Measurements from ENCODE around the gene HCN3. TPM values are rescaled to one million over a fixed set of nuclear protein-coding genes. Genes with fewer than 3 reads are reported as not detected.
A peak's percentile ranks its signal among the peaks of the same experiment; 100 is the strongest.

HCN3 gene
- polyA plus RNA-seq, 1 of the 3 experiments (the other 2 are of a cell fraction) = 9.7 TPM

DNA sequence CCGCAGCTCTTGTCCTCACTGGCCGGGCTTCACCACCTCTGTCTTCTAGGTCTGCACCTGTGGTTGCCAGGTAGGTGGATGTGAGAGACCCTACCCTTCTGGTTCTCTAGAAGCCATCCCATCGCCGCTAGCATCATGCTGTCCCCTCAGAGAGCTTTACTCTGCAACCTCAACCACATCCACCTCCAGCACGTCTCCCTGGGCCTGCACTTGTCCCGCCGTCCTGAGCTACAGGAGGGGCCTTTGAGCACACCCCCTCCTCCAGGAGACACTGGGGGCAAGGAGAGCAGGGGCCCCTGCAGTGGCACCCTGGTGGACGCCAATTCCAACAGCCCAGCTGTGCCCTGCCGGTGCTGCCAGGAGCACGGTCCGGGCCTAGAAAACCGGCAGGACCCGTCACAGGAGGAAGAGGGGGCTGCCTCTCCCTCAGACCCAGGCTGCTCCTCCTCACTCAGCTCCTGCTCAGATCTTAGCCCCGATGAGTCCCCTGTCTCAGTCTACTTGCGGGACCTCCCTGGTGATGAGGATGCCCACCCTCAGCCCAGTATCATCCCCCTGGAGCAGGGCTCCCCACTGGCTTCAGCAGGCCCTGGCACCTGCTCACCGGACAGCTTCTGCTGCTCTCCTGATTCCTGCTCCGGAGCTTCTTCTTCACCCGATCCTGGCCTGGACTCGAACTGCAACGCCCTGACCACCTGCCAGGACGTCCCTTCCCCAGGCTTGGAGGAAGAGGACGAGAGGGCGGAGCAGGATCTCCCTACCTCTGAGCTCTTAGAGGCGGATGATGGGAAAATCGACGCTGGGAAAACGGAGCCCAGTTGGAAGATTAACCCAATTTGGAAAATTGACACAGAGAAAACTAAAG lies 44.6 kb downstream of the HCN3 start (continued):
- no peak for TF ChIP-seq MXI1 (IDR thresholded peaks at IDR 0.05; ENCODE audit: low read depth, low read length)
- TF ChIP-seq NRF1 (IDR thresholded peaks at IDR 0.05; ENCODE audit: low read depth, low read length) = no peak
- TF ChIP-seq FOXM1 (IDR thresholded peaks at IDR 0.05; ENCODE audit: low read depth) = no peak
- TF ChIP-seq EZH2phosphoT487 (IDR thresholded peaks at IDR 0.05; ENCODE audit: borderline replicate concordance, low read depth) = no peak

GRCh38 chr1:155322571-155322952 lies 45.3 kb downstream of the HCN3 start:
- Histone ChIP-seq H3K27ac (ENCODE audit: low read depth in 2 of 2, low read length in 1 of 2) (peak overlapping the region; percentile 95), H3K4me1 (ENCODE audit: control insufficient read depth in 1 of 2, insufficient read depth in 2 of 2, low read depth in 1 of 2, low read length in 1 of 2) (peaks cover 12 to 37% of the 10 kb centered on the region in 2 experiments), H3K9ac (peak overlapping the region; percentile 85), H2AFZ (ENCODE audit: low read depth) (no peak overlapping the region), H3K27me3 (ENCODE audit: insufficient read depth) (no peaks in the 10 kb centered on the region), H4K20me1 (ENCODE audit: insufficient read depth) (0 out of 2 replicates have a peak, but pooled peaks cover 5% of the 10 kb centered on the region), H3K4me3 (ENCODE audit: low read depth in 2 of 2, low read length in 1 of 2) (peak overlapping the region; percentile 84 to 95), H3K4me2 (peak overlapping the region; percentile 97), H3K9me2 (no peaks in the 10 kb centered on the region), H3F3A (replicated peaks; ENCODE audit: insufficient read depth) (peaks cover 21% of the 10 kb centered on the region), H3K9me3 (no peaks in the 10 kb centered on the region), H3K79me2 (ENCODE audit: insufficient read depth) (peaks cover 39% of the 10 kb centered on the region), H3K36me3 (replicated peaks in 1 of 2; ENCODE audit: control insufficient read depth in 1 of 2, insufficient read depth in 2 of 2, low read length in 1 of 2) (peaks cover 7 to 22% of the 10 kb centered on the region in 2 experiments)
- peak; percentile 75 for DNase-seq
- no peak for TF ChIP-seq FOXM1 (IDR thresholded peaks at IDR 0.05; ENCODE audit: low read depth)
- no peak for TF ChIP-seq RAD21 (IDR thresholded peaks at IDR 0.05; ENCODE audit: low read length)
- no peak for TF ChIP-seq GATA2 (CRISPR knock-in tag; IDR thresholded peaks at IDR 0.05)
- TF ChIP-seq TEAD4 (IDR thresholded peaks at IDR 0.05; ENCODE audit: borderline replicate concordance, insufficient read depth) = no peak
- TF ChIP-seq MAX (IDR thresholded peaks at IDR 0.05; ENCODE audit: low read depth) = no peak
- no peak for TF ChIP-seq EZH2phosphoT487 (IDR thresholded peaks at IDR 0.05; ENCODE audit: borderline replicate concordance, low read depth)
- TF ChIP-seq, protein P1, sequence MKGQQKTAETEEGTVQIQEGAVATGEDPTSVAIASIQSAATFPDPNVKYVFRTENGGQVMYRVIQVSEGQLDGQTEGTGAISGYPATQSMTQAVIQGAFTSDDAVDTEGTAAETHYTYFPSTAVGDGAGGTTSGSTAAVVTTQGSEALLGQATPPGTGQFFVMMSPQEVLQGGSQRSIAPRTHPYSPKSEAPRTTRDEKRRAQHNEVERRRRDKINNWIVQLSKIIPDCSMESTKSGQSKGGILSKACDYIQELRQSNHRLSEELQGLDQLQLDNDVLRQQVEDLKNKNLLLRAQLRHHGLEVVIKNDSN (IDR thresholded peaks at IDR 0.05; ENCODE audit: borderline replicate concordance, low read depth) = no peak
- no peak for TF ChIP-seq TAF1 (IDR thresholded peaks at IDR 0.05; ENCODE audit: borderline replicate concordance, low read depth, low read length)
- TF ChIP-seq YY1 (IDR thresholded peaks at IDR 0.05; ENCODE audit: low read depth) = no peak
- TF ChIP-seq FOXJ3 (CRISPR knock-in tag; IDR thresholded peaks at IDR 0.05) = no peak
- no peak for TF ChIP-seq RCOR1 (IDR thresholded peaks at IDR 0.05; ENCODE audit: low read length)
- TF ChIP-seq GABPA (IDR thresholded peaks at IDR 0.05; ENCODE audit: low read depth) = no peak
- TF ChIP-seq SMC3 (IDR thresholded peaks at IDR 0.05; ENCODE audit: low read depth, low read length) = no peak
- no peak for TF ChIP-seq USF2 (IDR thresholded peaks at IDR 0.05; ENCODE audit: borderline replicate concordance, low read depth, low read length)
- no peak for TF ChIP-seq CHD2 (IDR thresholded peaks at IDR 0.05; ENCODE audit: low read length, partially characterized antibody)
- TF ChIP-seq, protein P2, sequence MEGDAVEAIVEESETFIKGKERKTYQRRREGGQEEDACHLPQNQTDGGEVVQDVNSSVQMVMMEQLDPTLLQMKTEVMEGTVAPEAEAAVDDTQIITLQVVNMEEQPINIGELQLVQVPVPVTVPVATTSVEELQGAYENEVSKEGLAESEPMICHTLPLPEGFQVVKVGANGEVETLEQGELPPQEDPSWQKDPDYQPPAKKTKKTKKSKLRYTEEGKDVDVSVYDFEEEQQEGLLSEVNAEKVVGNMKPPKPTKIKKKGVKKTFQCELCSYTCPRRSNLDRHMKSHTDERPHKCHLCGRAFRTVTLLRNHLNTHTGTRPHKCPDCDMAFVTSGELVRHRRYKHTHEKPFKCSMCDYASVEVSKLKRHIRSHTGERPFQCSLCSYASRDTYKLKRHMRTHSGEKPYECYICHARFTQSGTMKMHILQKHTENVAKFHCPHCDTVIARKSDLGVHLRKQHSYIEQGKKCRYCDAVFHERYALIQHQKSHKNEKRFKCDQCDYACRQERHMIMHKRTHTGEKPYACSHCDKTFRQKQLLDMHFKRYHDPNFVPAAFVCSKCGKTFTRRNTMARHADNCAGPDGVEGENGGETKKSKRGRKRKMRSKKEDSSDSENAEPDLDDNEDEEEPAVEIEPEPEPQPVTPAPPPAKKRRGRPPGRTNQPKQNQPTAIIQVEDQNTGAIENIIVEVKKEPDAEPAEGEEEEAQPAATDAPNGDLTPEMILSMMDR (IDR thresholded peaks at IDR 0.05) = no peak
- ChIA-PET POLR2A (interaction anchor here (0.9 to 1.4 kb wide), 3 partner anchors 15 to 49 kb away, joined by 3 to 5 read pairs (median 4); partner anchors contain the start of genes CLK2 and FDPS), CTCF (interaction anchor here (0.6 to 11.6 kb wide), 17 partner anchors 10 to 399 kb away, joined by 3 to 184 read pairs (median 5); partner anchors contain the start of genes CLK2, ENTREP3, FDPS and KRTCAP2)
- WGBS (ENCODE audit: low lambda C conversion rate) = 8% methylated on average over 12 of the region's 28 CpGs
